Posterior cingulate gyrus (tissue), 11 donors: ENCODE results near the gene NOL4L.
A peak's percentile ranks its signal among the peaks of the same experiment; 100 is the strongest.

Source experiments
- DNase-seq, 10 donors: peaks; one replicate each; pipeline versions ENCODE4 v3.0.0 to v3.0.0-alpha.2; 2020 to 2021; ENCODE audit warnings: mixed read lengths in 3 of 10
- intact Hi-C: fragments of 100-400 bp; cut with DNase I; formaldehyde crosslinking; loops from one replicate; pipeline ENCODE4 v1.15.1; 2023

Gene NOL4L

DNA sequence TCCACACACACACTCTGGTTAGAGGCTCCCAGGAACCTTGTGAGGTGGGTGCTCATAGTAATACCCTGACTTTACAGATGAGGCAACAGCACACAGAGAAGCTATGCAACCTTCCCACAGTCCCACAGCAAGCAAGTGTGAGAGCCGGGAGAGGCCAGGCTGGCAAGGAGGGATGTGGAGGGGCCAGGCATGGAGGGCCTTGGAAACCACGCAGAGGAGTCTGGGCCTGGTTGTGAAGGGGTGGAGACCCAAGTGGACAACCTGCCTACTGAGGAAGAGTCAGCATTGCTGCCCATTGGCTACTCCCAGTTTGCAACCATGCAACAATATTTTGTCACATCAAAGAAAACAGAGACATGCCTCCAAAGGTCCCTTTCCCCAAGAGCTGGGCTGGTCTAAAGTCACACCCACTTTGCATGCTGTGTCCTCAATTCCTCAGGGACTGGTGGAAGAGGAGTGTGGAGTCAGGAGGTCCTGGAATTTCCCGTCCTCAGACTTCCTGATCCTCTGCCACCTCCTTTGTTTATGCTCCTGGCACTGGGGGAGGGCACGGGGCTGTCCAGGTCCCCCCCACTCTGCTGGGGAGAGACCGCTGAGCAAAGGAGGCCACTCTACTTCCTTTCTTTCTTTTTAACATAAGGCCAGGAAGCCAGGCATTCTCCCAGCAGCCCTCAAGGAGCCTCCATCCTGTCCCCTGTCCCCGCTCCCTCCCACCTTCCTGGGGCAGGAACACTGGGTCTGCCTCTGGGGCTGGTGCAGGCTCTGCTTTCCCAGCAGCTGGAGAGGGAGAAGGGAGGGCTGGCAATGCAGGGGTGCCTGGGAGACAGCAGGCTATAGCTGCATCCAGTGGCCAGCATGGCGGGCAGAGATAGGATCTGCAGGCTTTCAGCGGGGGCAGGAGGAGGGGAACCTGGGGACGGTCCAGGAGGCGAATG is 68.3 kb downstream of the NOL4L start:
- DNase-seq = peak in 5 of 10 donors; percentile 50 to 93 (median 69)
- intact Hi-C loops = no loop called here

DNA sequence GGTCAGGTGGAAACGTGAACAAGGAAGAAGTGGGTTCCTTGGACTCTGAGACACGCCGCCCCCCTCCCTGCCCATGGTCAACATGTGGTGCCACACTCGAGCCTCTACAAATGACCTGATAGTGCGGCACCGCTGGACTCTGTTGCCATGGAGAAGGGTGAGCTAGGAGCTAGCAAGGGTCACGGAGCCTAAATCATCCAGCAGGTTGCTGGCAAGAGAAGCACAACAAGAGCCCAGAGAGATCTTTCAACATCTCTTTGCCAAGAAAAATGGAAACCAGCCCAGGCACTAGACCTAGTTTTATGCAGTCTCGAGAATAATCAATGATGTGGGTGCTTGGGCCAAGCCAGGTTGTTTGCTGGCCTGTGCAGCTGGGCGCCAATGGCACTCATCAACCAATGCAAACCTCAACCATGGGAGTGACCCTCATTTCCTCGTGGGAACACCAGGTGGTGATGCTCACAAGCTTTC is 69.5 kb downstream of the NOL4L start:
- intact Hi-C loops = no loop called here
- DNase-seq = peak in 2 of 10 donors; percentile 57 to 63

DNA sequence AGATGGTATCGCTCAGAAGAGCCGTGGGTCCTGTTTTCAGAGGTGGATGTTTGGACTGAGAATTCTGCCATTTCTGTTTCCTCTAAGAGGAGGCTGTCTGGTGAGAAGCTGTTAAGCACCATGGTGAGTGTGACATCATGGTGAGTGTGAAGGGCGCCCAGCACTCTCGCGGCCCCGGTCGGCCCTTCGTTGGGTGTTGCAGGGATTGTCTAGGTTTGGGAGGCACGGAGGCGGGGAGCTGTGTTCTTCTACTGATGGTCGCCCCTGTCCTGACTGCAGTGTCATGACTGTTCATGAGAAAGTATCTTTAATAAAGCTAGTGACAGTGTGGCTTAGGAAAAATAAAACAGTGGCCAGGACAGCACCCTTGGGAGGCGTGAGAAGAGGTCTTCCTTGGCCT is 70.4 kb downstream of the NOL4L start:
- intact Hi-C loops = no loop called here
- DNase-seq = peak in 2 of 10 donors; percentile 29 to 79

DNA sequence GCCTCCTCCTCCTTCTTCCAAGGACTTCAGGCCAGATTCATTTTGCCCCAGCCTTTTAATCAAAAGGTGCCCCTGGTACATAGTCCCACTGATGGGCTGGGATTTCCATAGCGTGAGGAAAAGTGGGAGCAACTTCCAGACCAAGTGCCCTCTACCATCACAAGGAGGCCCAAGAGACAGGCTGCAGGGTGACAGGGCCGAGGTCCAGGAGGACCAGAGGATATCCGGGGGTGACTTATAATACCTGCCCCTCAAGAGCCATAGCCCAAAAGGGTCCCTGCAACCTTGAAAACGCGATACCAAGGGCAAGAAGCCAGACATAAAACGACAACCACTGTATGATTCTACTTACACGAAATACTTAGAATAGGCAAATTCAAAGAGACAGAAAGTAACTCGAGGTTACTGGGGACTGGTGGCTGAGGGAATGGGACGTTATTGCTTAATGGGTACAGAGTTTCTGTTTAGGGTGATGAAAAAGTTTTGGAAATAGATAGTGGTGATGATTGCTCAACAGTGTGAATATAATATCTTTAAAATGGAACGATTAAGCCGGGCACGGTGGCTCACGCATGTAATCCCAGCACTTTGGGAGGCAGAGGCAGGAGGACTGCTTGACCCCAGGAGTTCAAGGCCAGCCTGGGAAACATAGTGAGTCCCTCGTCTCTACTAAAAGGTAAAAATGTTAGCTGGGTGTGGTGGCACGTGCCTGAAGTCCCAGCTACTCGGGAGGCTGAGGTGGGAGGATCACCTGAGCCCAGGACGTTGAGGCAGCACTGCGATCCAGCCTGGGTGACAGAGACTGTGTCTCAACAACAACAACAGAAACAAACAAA is 71.9 kb downstream of the NOL4L start:
- DNase-seq = peak in 2 of 10 donors; percentile 28 to 31

DNA sequence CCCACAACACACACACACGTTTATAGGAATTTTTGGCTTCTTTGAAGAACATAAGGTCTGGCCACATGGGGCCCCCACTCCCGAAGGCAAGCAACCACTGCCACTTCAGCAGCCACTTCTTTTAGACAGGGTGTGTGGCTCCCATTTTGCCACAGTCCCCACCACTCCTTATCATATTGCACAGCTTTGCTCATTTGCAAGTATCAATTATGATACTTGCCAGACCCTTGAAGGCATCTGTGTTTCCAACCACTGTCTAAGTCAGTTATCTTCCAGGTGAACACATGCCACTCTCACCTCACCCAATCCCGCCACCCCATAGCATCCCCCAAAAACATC is 73.1 kb downstream of the NOL4L start:
- peak in 1 of 10 donors; percentile 14 for DNase-seq
- intact Hi-C loops = no loop called here

More for the DNA sequence above, 71.9 kb downstream of the NOL4L start:
- intact Hi-C loops = no loop called here

DNA sequence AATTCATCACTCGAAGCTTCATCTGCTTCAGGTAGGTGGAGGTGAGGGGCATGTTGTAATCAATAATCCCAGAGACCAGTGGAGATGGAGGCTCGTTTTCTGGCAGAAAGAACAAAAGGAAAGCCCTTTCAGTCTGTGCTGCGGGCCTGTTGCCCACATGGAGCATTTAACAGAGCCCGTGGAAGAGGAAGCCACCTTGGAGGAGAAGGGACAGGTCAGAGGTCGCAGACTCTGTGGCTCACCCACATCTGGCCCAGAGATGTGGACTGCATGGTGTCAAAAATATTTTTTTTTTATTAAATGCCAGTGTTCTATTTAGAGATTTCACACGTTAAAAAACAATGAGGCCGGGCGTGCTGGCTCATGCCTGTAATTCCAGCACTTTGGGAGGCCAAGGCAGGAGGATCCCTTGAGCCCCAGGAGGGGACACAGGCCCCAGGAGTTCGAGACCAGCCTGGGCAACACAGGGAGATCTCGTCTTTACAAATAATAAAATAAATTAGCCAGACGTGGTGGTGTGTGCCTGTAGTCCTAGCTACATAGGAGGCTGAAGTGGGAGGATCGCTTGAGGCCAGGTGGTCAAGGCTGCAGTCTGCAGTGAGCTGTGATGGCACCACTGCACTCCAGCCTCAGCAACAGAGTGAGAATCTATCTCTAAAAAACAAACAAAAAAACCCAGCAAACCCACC is 73.6 kb downstream of the NOL4L start:
- intact Hi-C loops = no loop called here
- peak in 1 of 10 donors; percentile 49 for DNase-seq

DNA sequence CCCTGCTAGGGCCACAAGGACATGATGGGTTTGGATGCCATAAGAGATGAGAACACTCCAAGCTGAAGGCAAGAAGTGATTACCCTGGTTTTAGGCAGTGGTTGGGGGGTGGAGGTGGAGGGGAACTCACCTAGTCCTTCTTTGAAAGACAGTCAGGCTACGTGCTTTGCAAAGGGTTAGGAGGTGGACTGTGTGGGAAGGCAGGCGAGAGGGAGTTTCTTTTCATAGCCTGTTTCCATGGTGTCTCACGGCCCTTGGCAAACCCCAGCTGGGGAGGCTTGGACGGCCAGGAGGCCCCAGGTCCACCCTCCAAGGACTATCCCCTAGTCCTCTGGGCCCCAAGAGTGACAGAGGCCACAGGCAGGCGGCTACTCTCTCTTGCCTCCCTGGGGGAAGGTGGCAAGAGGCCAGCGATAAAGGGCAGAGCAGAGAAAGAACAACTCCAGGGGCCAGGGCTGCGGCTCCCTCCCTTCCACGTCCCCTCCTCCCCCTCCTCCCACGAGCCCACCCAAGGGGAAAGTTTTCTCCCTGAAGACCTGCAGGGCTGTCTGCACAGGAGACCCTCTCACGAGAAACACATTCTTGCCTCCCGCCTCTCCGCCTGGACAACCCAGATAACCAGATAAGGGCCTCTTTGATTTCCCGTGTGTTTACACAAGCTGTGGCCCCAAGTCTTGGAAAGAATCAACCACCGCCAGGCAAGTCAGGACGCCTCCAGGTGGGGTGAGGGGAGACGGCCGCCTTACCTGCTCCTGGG is 74.4 kb downstream of the NOL4L start:
- intact Hi-C loops = no loop called here

DNA sequence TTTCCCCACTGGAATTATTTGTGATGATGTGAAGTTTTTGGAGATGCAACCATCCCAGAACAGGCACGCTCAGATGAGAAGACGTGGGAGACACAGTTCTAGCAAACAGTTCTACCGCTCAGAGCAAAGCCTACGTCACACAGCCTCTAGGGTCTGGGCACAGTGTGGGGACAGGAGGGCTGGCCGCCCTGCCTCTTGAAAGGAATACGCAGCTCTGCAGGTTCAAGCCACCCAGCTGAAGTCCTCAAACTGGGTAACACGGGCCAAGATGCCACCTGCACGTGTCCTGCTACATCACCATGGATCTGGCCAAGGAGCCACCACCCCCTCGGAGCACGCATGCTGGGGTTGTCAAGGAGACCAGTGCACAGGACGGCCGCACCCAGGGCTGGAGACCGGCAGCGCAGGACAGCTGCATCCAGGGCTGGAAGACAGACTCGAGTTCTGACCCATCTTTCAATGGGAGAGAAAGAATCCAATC is 75.0 kb downstream of the NOL4L start:
- DNase-seq = peak in 4 of 10 donors; percentile 44 to 91 (median 88)
- intact Hi-C loops = no loop called here

More for the DNA sequence above, 74.4 kb downstream of the NOL4L start:
- DNase-seq = peak in 2 of 10 donors; percentile 60 to 75

DNA sequence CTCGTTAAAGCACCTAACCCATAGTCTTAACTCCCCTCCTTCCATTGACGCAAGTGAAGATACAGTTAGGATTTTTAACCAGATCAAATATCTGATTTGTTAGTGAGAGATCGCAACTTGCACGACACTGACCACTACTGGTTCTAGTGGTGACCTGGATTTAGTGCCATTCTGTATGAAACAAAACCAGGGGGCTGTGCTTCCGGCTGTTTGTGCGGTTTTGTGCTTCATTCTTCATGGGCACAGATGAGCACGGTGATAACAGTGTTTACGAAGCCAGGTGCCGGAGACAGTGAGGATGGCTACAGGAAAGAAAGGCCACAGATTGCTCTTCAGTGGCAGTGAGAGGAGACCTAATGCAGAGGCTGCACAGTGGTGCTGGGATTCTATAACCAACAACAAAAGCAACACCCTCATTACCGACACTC is 75.5 kb downstream of the NOL4L start:
- intact Hi-C loops = no loop called here
- DNase-seq = peak in 1 of 10 donors; percentile 16

- intact Hi-C loops = no loop called here
- peak in 1 of 10 donors; percentile 9 for DNase-seq
Observed at GRCh38 chr20:32508775-32509119, 76.4 kb downstream of the NOL4L start.

- intact Hi-C loops = no loop called here
- peak in 2 of 10 donors; percentile 22 to 46 for DNase-seq
Observed at GRCh38 chr20:32507998-32508774, 76.9 kb downstream of the NOL4L start.

DNA sequence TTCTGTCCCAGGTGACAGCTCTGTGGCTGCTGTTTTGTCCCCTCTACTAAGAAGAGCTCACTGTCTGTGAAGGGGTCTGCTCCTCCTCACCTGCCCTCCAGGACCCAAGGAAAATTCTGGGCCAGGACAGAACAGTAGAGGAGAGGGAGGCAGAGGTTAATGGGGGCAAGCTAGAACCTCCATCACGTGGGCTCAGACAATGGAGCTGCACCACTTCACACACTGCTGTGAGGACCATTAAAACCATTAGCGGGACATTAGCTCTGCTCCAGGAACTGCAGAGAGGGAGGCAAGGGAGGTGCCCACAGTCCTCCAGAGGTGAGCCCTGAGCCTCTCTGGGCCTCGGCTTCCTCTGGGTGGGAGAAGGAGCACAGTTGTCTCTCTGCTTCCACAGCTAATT is 78.4 kb downstream of the NOL4L start:
- peak in 1 of 10 donors; percentile 9 for DNase-seq
- intact Hi-C loops = no loop called here

DNA sequence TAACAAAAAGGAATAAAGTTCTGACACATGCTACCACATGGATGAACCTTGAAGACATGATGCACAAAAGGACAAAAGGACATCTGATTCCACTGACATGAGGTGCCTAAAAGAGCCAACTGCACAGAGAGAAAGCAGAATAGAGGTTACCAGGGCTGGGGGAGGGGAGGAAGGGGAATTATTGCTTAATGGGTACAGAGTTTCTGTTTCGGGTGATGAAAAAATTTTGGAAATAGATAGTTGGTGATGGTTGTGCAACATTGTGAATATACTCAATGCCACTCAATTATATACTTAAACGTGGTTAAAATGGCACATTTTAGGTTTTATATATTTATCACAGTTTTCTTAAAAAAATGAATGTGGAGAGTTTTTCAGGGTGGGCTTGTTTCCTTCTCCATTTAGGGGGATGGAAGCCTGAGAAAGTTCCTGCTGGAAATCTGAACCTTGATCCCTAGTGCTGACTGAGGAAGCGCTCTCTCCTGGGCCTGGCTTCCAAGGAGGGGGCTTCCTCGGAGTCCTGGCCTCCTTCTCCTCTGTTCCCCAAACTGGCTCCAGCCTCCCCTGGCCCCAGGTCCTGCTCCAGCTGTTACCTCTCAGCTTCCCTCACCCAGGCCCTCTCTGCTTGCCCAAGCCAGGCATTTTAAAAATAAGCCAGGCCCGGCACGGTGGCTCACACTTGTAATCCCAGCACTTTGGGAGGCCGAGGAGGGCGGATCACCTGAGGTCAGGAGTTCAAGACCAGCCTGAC is 79.2 kb downstream of the NOL4L start:
- intact Hi-C loops = no loop called here
- peak in 2 of 10 donors; percentile 40 to 67 for DNase-seq

DNA sequence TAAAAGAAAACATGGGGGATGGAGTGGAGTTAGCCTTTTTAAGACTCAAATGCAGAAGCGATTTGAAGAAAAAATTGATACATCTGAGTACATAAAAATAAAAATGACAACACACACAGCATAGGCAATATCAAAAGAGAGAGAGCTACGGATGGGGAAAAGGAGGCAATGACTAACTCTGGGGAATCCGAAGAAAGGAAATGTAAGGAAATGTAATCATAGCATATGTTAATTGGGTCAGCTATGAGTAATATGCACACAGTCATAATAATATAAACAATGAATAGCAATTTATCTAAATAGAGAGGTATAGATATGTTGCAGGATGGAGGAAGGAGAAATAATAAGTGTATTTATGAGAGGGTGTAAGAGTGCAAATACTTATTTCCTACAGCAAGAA is 83.4 kb downstream of the NOL4L start:
- intact Hi-C loops = no loop called here
- no peak for DNase-seq

DNA sequence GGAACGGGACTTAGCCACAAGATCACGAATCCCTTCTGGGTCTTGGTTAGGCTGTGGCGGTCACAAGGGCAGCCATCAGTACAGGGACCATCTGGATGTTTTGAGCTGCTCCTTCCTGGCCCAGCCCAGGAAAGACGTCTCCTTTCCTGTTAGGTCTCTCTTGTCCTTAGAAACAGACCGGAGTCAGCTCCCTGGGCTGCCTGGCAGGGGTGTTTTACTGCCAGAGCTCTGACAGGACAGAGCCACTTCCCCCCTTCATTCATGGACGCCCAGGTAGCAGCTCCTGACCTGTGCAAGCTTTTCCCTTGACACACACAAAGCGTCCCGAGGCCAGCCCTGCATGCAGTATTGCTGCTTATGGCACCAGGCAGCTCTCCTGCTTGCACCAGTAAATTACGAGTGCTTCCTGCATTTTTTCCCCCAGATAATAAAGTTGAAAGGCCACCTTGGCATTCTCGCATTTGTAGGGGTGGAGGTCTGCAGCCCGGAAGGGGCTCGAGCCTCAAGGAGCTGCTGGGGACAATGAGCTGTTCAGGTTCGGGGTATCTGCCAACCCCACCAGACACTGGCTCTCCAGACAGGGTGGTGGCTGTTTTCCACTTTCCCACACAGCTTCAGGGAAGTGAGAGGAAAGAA is 87.4 kb downstream of the NOL4L start:
- intact Hi-C loops = no loop called here
- DNase-seq = peak in 4 of 10 donors; percentile 5 to 65 (median 38)

DNA sequence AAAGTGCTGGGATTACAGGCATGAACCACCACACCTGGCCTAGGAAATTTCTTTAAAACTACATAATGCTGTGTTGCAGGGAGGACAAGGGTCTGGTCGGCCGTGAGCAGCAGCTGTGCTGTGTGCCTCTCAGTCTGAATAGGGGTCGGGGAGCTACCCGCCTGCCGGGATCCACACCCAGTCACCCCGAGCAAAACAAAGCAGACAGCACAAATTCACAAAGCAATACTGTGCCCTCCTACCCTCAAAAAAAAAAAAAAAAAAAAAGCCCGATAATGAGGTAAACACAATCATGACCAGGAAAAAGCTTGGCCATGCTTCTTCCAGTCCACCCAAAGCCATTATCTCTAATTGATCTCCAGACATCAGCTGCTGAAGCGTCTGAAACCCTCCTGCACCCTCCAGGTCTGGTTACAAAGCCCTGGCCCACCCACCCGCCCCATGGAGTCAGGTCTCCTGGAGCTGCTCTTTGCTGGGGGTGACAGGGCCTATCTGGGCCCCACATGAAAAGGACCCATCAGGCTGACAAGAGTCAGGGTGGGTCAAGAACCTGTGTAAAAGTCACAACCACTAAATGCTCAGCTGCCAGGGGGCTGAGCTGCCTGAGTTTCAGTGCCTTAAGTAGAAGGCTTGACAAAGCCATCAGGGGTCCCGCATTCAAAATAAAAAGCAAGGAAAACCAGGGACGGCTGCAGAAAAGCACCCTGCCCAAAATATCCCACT is 88.2 kb downstream of the NOL4L start:
- intact Hi-C loops = no loop called here
- peak in 2 of 10 donors; percentile 14 to 29 for DNase-seq

DNA sequence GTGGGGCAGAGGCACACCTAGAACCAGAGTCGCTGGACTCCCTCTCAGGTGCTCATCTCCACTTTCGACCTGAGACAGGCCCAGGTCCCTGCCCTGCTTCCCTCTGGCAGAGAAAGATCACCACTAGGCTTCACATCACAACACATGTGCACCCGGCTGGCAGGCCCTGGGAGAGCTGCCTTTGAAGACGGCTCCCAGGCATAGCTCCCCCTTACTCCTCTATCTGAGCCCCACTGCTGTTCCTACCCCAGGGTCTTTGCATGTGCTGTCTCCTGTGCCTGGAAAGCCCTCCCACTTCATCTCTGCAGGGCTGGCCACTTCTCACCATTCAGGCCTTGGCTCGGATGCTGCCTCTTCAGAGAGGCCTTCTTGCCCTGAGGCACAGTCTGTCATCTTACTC is 89.2 kb downstream of the NOL4L start:
- intact Hi-C loops = no loop called here
- peak in 3 of 10 donors; percentile 4 to 37 (median 35) for DNase-seq
